Effector CD8-positive, alpha-beta T cell (primary cell): ENCODE data around the gene BABAM1.
A peak's percentile ranks its signal among the peaks of the same experiment; 100 is the strongest.

ENCODE experiments used
- DNase-seq: peaks from one replicate; lab custom pipeline; 2025; lab: John Stamatoyannopoulos, UW

Gene BABAM1

GRCh38 chr19:17302391-17303166 lies 35.3 kb downstream of the BABAM1 start:
- DNase-seq, result peak; percentile 45

- peak; percentile 92 for DNase-seq
Measured at GRCh38 chr19:17303167-17303939, 36.1 kb downstream of the BABAM1 start, which contains the start of gene ABHD8. Gene ABHD8 (minus strand): TSS chr19:17303425. CDS start chr19:17301616, 1,809 bp downstream.

GRCh38 chr19:17303940-17304267 lies 36.7 kb downstream of the BABAM1 start:
- no peak for DNase-seq

GRCh38 chr19:17304386-17305215 lies 37.4 kb downstream of the BABAM1 start:
- DNase-seq, result no peak

DNA sequence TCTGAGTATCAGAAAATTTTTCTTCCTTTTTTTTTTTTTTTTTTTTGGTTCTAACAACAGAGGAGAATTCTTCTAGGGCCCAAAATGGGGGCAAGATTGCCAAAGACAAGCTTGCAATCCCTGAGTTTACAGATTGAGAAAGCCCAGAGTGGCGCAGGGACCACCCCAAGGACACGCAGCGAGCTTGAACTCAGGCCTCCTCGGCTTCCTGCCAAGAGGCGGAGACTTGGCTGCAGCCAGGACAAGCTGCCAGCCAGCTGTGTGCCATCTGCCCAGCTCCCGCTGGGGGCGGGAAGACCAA lies 37.9 kb downstream of the BABAM1 start:
- no peak for DNase-seq

- peak; percentile 87 for DNase-seq
Measured at GRCh38 chr19:17305517-17306284, 38.5 kb downstream of the BABAM1 start, which contains the start of gene MRPL34. Gene MRPL34 (plus strand): TSS chr19:17305872. CDS start chr19:17305893, 21 bp downstream.

DNA sequence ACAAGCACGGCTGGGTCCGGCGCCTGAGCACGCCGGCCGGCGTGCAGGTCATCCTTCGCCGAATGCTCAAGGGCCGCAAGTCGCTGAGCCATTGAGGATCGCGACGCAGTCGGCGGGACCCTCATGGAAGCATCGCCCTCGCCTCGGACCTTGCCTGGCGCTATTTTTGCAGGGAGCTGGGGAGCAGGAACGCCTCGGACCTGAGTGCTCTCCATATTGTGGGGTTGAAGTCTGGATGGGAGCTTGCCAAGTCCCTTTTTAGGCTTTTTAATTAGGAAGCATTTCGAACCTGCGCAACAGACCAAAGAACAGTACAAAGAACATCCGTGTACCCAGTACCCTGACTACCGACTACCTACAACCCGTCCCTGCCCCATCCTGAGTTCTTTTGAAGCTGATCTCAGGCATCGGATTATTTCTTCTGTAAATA lies 39.1 kb downstream of the BABAM1 start:
- DNase-seq, result no peak

DNA sequence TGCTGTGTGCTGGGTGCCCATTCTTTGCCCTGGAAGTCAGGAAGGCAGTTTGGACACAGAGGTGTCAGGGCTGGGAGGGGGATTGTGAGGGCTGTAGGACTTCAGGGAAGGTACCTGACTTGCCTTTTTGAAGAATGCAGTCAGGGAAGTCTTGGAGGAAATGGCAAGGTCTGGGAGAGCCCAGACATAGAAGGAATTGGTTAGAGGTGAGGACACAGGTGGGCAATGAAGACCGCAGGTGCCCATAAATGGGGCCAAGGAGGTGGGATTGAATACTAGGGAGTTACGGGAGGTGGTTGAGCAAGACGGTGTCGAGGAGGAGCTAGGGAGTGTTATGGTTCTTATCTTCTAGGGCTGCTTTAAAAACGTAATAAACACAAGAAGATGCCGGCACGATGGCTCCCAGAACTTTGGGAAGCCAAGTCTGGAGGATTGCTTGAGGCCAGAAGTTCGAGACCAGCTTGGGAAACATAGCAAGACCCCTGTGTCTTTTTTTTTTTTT lies 40.7 kb downstream of the BABAM1 start:
- no peak for DNase-seq

DNA sequence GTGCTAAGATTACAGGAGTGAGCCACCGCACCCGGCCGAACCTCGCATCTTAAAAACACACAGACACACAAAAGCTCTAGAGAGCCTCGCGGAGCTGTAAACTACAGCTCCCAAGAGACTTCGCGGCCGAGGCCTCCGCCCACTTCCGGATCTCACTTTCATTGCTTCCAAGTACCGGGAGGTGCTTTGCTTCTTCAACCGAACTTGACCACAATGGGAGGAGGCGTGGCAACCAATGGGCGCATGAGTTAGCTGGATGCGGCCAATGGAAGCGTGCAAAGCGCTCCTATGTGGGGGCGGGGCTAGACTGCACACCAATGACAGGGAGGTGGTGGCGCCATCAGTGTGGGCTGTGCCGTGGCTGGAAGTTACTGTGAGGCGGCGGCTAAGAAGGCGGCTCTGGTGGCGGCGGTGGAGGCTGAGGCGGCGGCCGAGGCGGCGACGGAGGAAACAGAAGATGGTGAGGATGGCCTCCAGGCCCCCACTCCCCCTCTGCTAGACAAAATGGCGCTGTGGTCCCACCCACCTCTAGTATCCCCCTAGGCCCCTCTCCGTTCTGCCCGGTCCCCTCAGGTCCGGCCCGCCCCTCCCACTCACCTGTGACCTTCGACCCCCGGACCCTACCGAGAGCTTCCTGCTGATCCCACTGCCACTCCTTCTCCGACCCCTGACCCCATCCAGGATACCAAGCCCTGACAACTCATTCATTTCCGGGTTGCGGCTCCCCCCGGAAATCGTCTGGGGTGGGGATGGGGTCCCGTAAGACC lies 42.1 kb downstream of the BABAM1 start, which contains the start of gene DDA1:
Gene DDA1 (plus strand): TSS at position 366 of the 767 bp plus-strand sequence. CDS start 92 bp downstream, at position 458.
- peak; percentile 98 for DNase-seq

GRCh38 chr19:17309965-17310461 lies 42.8 kb downstream of the BABAM1 start:
- no peak for DNase-seq

DNA sequence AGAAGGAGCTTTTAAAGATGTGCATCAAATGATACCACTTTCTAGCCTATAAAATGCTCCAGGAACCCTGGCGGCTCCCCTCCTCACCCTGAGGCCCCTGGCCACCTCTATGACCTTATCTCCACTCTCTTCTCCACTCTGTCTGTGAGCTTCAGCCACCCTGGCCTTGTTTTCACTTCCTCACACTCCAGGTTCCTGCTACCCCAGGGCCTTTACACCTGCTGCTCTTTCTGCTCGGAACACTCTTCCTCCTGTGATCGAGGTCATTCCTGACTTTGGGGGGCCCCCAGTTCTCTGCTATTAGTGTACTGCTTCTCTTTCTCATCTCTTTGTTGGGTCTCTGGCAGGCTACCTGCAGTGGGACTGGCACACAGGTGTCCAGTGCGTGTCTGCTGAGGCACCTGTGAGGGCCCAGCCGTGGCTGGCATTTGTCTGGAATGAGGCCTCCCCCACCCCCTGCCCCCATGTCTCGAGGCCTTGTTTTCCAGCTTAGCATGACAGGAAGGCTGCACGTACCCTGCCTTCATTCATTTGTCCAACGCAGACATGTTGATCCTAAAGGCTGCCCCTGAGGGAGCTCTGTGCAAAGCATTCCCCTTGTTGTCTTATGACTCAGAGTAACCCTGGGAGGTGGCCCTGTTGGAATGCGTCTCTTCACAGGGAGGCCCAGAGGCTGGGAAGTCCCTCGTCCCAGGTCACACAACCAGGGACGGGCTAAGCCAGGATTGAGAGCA lies 44.4 kb downstream of the BABAM1 start:
- DNase-seq, result no peak

GRCh38 chr19:17312189-17313113 lies 45.2 kb downstream of the BABAM1 start:
- no peak for DNase-seq

- DNase-seq, result no peak
Measured at GRCh38 chr19:17314007-17314593, 46.9 kb downstream of the BABAM1 start.

DNA sequence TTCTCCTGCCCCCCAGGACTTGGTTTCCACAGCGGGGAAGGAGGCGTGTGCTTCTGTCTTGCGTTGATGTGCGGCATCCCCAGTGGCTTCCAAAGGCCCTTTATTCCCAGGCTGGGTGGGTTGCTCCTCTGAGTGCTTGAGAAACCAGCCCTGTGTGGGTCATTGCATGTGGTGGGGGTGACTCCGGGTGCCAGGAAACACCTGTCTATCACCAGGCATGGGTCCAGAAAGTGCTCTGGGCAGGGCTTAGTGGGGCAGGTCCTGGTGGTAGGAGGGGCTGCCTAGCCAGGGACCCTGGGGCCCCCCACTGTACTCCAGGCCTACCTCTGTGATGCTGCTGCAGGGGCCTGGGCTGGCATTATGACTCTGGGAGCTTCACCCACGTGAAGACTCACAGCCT lies 51.7 kb downstream of the BABAM1 start:
- DNase-seq, result no peak

- DNase-seq, result no peak
Measured at GRCh38 chr19:17319473-17320238, 52.4 kb downstream of the BABAM1 start.

DNA sequence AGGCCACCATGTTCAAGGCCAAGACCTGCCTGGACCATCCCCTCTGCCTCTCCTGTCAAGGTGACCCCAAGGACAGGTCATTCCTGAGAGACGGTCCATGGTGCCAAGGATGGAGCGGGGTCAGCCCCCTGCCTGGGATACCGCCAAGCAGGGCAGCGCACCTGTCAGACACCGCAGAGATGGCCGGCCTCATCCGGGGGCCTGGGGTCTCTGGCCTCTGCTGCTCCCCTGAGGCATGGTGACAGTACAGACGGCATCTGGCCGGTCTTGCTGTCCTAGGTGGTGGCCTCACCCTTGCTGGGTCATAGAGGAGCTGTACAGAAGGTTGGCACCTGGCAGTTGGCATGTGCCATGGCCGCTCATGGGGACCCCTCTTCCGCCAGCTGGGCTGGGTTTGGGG lies 53.2 kb downstream of the BABAM1 start:
- DNase-seq, result no peak
